IMR-90 (cell line): ENCODE results near the gene ADAMTSL2. TPM values are rescaled to one million over a fixed set of nuclear protein-coding genes. Genes with fewer than 3 reads are reported as not detected.

ENCODE experiments used
- ATAC-seq: fragments of 200-7000 bp; cut with Tn5 transposase; 2 replicates; pipeline ENCODE4 v1.9.1; 2020; ENCODE audit warnings: low read depth, mild to moderate bottlenecking, moderate library complexity
- BruUV-seq: library from RNA; stranded (reverse); fragments of 400-500 nt; replicated peaks from 2 replicates; lab custom pipeline; 2021; lab: Mats Ljungman, UMichigan
- CTCF ChIA-PET: fragments of 300-600 bp; formaldehyde crosslinking; extraction: SDS; loops from one replicate; lab custom pipeline; 2021; ENCODE audit warnings: antibody characterized with exemption; lab: Yijun Ruan, JAX
- POLR2A ChIA-PET: fragments of 300-600 bp; sonication (Branson Sonifier 250); formaldehyde crosslinking; loops from one replicate; lab custom pipeline; 2022; ENCODE audit warnings: antibody characterized with exemption; ENCODE audit not compliant: unreplicated experiment; lab: Charles Lee
- DNase-seq: peaks from one replicate; pipeline ENCODE4 v3.0.0; 2013
- H2AFZ ChIP-seq: replicated peaks from 2 replicates; pipeline ENCODE3; 2013; ENCODE audit warnings: low read length, mild to moderate bottlenecking; ENCODE audit not compliant: poor library complexity
- H2AK5ac ChIP-seq: 2 replicates; pipeline ENCODE4 v1.6.1; 2013; ENCODE audit warnings: low read depth, low read length, inconsistent platforms
- H2AK9ac ChIP-seq: replicated peaks from 2 replicates; pipeline ENCODE3; 2013; ENCODE audit warnings: mild to moderate bottlenecking, low read depth, low read length, moderate library complexity; ENCODE audit not compliant: poor library complexity
- H2BK120ac ChIP-seq: 2 replicates; pipeline ENCODE4 v1.6.1; 2013; ENCODE audit warnings: low read depth, low read length, inconsistent platforms
- H2BK15ac ChIP-seq: 3 replicates; pipeline ENCODE4 v1.6.1; 2013; ENCODE audit warnings: low read depth, low read length, inconsistent platforms
- H2BK20ac ChIP-seq: 2 replicates; pipeline ENCODE4 v1.6.1; 2013; ENCODE audit warnings: low read depth, mild to moderate bottlenecking, inconsistent platforms, low read length, moderate library complexity
- H2BK5ac ChIP-seq: 2 replicates; pipeline ENCODE4 v1.6.1; 2013; ENCODE audit warnings: mild to moderate bottlenecking, low read depth, low read length, inconsistent platforms; ENCODE audit not compliant: poor library complexity, severe bottlenecking
- H3K14ac ChIP-seq: replicated peaks from 2 replicates; pipeline ENCODE4 v1.6.1; 2013; ENCODE audit warnings: low read depth, low read length, inconsistent platforms
- H3K18ac ChIP-seq: 2 replicates; pipeline ENCODE4 v1.6.1; 2013; ENCODE audit warnings: low read depth, low read length, control low read depth
- H3K23ac ChIP-seq: 2 replicates; pipeline ENCODE4 v1.6.1; 2013; ENCODE audit warnings: low read depth, low read length, inconsistent platforms
- H3K27ac ChIP-seq: 2 replicates; pipeline ENCODE4 v1.5.1; 2013; ENCODE audit warnings: mild to moderate bottlenecking, control low read depth, low read length; ENCODE audit not compliant: insufficient read depth
- H3K27me3 ChIP-seq: 2 replicates; pipeline ENCODE4 v1.6.1; 2013; ENCODE audit warnings: low read length; ENCODE audit not compliant: control insufficient read depth, insufficient read depth
- H3K36me3 ChIP-seq: 2 replicates; pipeline ENCODE4 v1.6.1; 2013; ENCODE audit warnings: low read length, mixed read lengths; ENCODE audit not compliant: control insufficient read depth, insufficient read depth
- H3K4ac ChIP-seq: 2 replicates; pipeline ENCODE4 v1.6.1; 2013; ENCODE audit warnings: low read depth, low read length, inconsistent platforms
- H3K4me1 ChIP-seq: 2 replicates; pipeline ENCODE4 v1.6.1; 2013; ENCODE audit warnings: low read length, mixed read lengths; ENCODE audit not compliant: control insufficient read depth, insufficient read depth
- H3K4me2 ChIP-seq: 2 replicates; pipeline ENCODE4 v1.6.1; 2013; ENCODE audit warnings: low read depth, mild to moderate bottlenecking, control low read depth, low read length, moderate library complexity
- H3K4me3 ChIP-seq: 2 replicates; pipeline ENCODE4 v1.5.1; 2013; ENCODE audit warnings: low read depth, mild to moderate bottlenecking, control low read depth, low read length, moderate library complexity; ENCODE audit not compliant: insufficient read depth
- H3K56ac ChIP-seq: 2 replicates; pipeline ENCODE4 v1.6.1; 2013; ENCODE audit warnings: low read length, inconsistent platforms; ENCODE audit not compliant: insufficient read depth; ENCODE audit errors: extremely low read depth
- H3K79me1 ChIP-seq, 2 experiments: 2 replicates each; pipeline ENCODE4 v1.6.1; 2013; ENCODE audit warnings: low read length in 2 of 2, inconsistent platforms in 1 of 2, low read depth in 1 of 2
- H3K9ac ChIP-seq: 2 replicates; pipeline ENCODE4 v1.6.1; 2013; ENCODE audit warnings: low read depth, low read length, control low read depth
- H3K9me1 ChIP-seq: 2 replicates; pipeline ENCODE4 v1.6.1; 2013; ENCODE audit warnings: low read length, inconsistent platforms; ENCODE audit not compliant: insufficient read depth
- H3K9me3 ChIP-seq: 2 replicates; pipeline ENCODE4 v1.6.1; 2013; ENCODE audit warnings: low read length; ENCODE audit not compliant: control insufficient read depth, insufficient read depth
- H4K20me1 ChIP-seq: 2 replicates; pipeline ENCODE4 v1.6.1; 2013; ENCODE audit warnings: low read length, inconsistent platforms; ENCODE audit not compliant: insufficient read depth
- H4K5ac ChIP-seq: 2 replicates; pipeline ENCODE4 v1.6.1; 2013; ENCODE audit warnings: mild to moderate bottlenecking, low read depth, low read length, control low read depth
- H4K8ac ChIP-seq, 2 experiments: 2 replicates each; pipeline ENCODE4 v1.6.1; 2013; ENCODE audit warnings: low read depth in 2 of 2, low read length in 2 of 2, control low read depth in 1 of 2, inconsistent platforms in 1 of 2
- H4K91ac ChIP-seq: 2 replicates; pipeline ENCODE4 v1.6.1; 2013; ENCODE audit warnings: low read depth, low read length, inconsistent platforms; ENCODE audit not compliant: insufficient read depth
- CEBPB ChIP-seq: IDR thresholded peaks from 2 replicates; pipeline ENCODE4 v1.6.1; 2012; ENCODE audit warnings: low read depth, low read length, improper control_type of control experiment
- CHD1 ChIP-seq: IDR thresholded peaks from 2 replicates; pipeline ENCODE4 v1.6.1; 2012; ENCODE audit warnings: low read depth, low read length, improper control_type of control experiment
- CTCF ChIP-seq: conservative IDR thresholded peaks from 2 replicates; pipeline ENCODE4 v1.5.1; 2012; ENCODE audit warnings: mild to moderate bottlenecking, low read depth, low read length, improper control_type of control experiment
- ELK1 ChIP-seq: fragments of 150-350 bp; IDR thresholded peaks from 2 replicates; pipeline ENCODE4 v1.6.1; 2016; ENCODE audit warnings: low read depth, mild to moderate bottlenecking, low read length, moderate library complexity, borderline replicate concordance
- FOS ChIP-seq: fragments of 150-350 bp; IDR thresholded peaks from 2 replicates; pipeline ENCODE4 v1.6.1; 2016; ENCODE audit warnings: low read depth, low read length
- MAFK ChIP-seq: IDR thresholded peaks from 2 replicates; pipeline ENCODE4 v1.6.1; 2012; ENCODE audit warnings: low read depth, low read length, improper control_type of control experiment
- MAZ ChIP-seq: IDR thresholded peaks from 2 replicates; pipeline ENCODE4 v1.6.1; 2012; ENCODE audit warnings: low read depth, mild to moderate bottlenecking, low read length, improper control_type of control experiment, moderate library complexity, borderline replicate concordance
- MXI1 ChIP-seq: IDR thresholded peaks from 2 replicates; pipeline ENCODE4 v1.6.1; 2012; ENCODE audit warnings: low read depth, mild to moderate bottlenecking, low read length, moderate library complexity, borderline replicate concordance
- NFE2L2 ChIP-seq: fragments of 150-350 bp; IDR thresholded peaks from 2 replicates; pipeline ENCODE4 v1.6.1; 2016; ENCODE audit warnings: low read depth, mild to moderate bottlenecking, low read length
- RCOR1 ChIP-seq: IDR thresholded peaks from 2 replicates; pipeline ENCODE4 v1.6.1; 2012; ENCODE audit warnings: mild to moderate bottlenecking, low read length, improper control_type of control experiment; ENCODE audit not compliant: insufficient replicate concordance
- SMC3 ChIP-seq: fragments of 150-350 bp; IDR thresholded peaks from 2 replicates; pipeline ENCODE4 v1.6.1; 2016; ENCODE audit warnings: low read depth, mild to moderate bottlenecking, antibody characterized with exemption, low read length, moderate library complexity
- WGBS, 2 experiments: methylation state at CpG; one replicate each; pipeline versions ENCODE4 v1.1.5 to v1.1.7; 2013; ENCODE audit warnings: missing lambda C conversion rate in 2 of 2; ENCODE audit not compliant: insufficient read length in 1 of 2; ENCODE audit errors: extremely low coverage in 2 of 2; 5-methylcytosine and 5-hydroxymethylcytosine counted together
- dilution Hi-C: fragments of 300-500 bp; cut with HindIII; formaldehyde crosslinking; loops from one replicate; pipeline ENCODE4 v1.14.3; 2018; ENCODE audit warnings: low sequenced_read_pairs; ENCODE audit not compliant: unreplicated experiment
- in situ Hi-C: fragments of 300-500 bp; cut with MboI; formaldehyde crosslinking; loops from 3 replicates; pipeline ENCODE4 v1.14.3; 2019; ENCODE audit warnings: low sequenced_read_pairs, inconsistent platforms, mixed read lengths
- intact Hi-C: fragments of 100-400 bp; cut with micrococcal nuclease; formaldehyde crosslinking; loops from 2 replicates; pipeline ENCODE4 v1.10.0; 2022
- polyA plus RNA-seq, 3 experiments: library from polyadenylated mRNA; depleted of rRNA; stranded (reverse); fragments of >200 nt; gene quantifications; 2 replicates each; pipeline ENCODE4 v1.2.3, GENCODE V29; 2012; ENCODE audit warnings: low replicate concordance in 1 of 3
- total RNA-seq: library from RNA; depleted of rRNA; stranded (reverse); fragments of >200 nt; gene quantifications from 2 replicates; pipeline ENCODE4 v1.2.3, GENCODE V29; 2012

The ADAMTSL2 gene
- total and polyA plus RNA-seq, 2 of the 4 experiments (the other 2 are of a cell fraction) = not detected

- Histone ChIP-seq H3K56ac (no peak overlapping the region), H4K5ac (no peak overlapping the region), H2AK9ac (no peak overlapping the region), H2BK5ac (no peak overlapping the region), H3K4me3 (no peak overlapping the region), H2BK15ac (no peak overlapping the region), H2BK20ac (no peak overlapping the region), H4K8ac (no peak overlapping the region), H2BK120ac (no peak overlapping the region), H3K27me3 (peaks cover 13% of the 10 kb centered on the region; the same call in 1 of the 2 replicates), H3K9me3 (no peaks in the 10 kb centered on the region), H3K4ac (no peak overlapping the region), H3K9ac (no peak overlapping the region), H2AFZ (no peak overlapping the region), H3K18ac (no peak overlapping the region), H3K4me1 (peaks cover 4% of the 10 kb centered on the region; the same call in 1 of the 2 replicates), H4K91ac (no peak overlapping the region), H3K36me3 (no peaks in the 10 kb centered on the region), H3K27ac (no peak overlapping the region), H3K4me2 (no peak overlapping the region), H3K79me1 (no peaks in the 10 kb centered on the region), H3K9me1 (no peaks in the 10 kb centered on the region; the same call in 1 of the 2 replicates), H4K20me1 (0 out of 2 replicates have a peak, but pooled peaks cover 5% of the 10 kb centered on the region), H3K23ac (no peak overlapping the region), H3K14ac (no peak overlapping the region), H2AK5ac (no peak overlapping the region)
- WGBS, 2 experiments = 90% methylated on average over 2 of the region's 8 CpGs; no CpG with 5 or more reads in 1 of the 2 experiments
- intact Hi-C loops (loop anchor here (2.0 kb wide), 1 partner anchor 131 kb away; the partner anchor contains the start of genes SURF1 and SURF2), dilution Hi-C loops (no loop called here), in situ Hi-C loops (loop anchor here (10.0 to 25.0 kb wide), 2 partner anchors 83 to 450 kb away; partner anchors contain the start of gene GTF3C5)
- no peak for ATAC-seq
- BruUV-seq = no TSS peak
- DNase-seq = no peak
- CTCF ChIA-PET = no interaction called here
- TF ChIP-seq CEBPB (no peak), FOS (no peak), CTCF (no peak), MXI1 (no peak), SMC3 (no peak), ELK1 (no peak), CHD1 (no peak), RCOR1 (no peak), MAZ (no peak), MAFK (no peak), NFE2L2 (no peak)
- POLR2A ChIA-PET = no interaction called here
Observed at GRCh38 chr9:133487331-133487725, 47.2 kb upstream of the ADAMTSL2 start.
